ENCODE measurements around the gene ASIC4. TPM values are rescaled to one million over a fixed set of nuclear protein-coding genes. Genes with fewer than 3 reads are reported as not detected.
A peak's percentile ranks its signal among the peaks of the same experiment; 100 is the strongest.

Gene ASIC4
- total and polyA plus RNA-seq, 2 of the 13 experiments (the other 11 are each of a cell fraction or from before 2014, with no cell fraction given), result 0.03 TPM; not detected in 1

GRCh38 chr2:219552382-219553167 is 38.3 kb downstream of the ASIC4 start (continued):
- TF ChIP-seq ZMAT3 (CRISPR knock-in tag; conservative IDR thresholded peaks at IDR 0.05), result peak; percentile 78
- TF ChIP-seq DNMT3B (CRISPR knock-in tag; conservative IDR thresholded peaks at IDR 0.05), result no peak
- TF ChIP-seq ZNF770 (CRISPR knock-in tag; IDR thresholded peaks at IDR 0.05), result no peak
- TF ChIP-seq ZNF713 (CRISPR knock-in tag; IDR thresholded peaks at IDR 0.05), result peak; percentile 97
- TF ChIP-seq ZBTB43 (CRISPR knock-in tag; conservative IDR thresholded peaks at IDR 0.05), result no peak
- 0 out of 2 replicates have a peak, but pooled peaks have one; percentile 67 for TF ChIP-seq MYPOP (CRISPR knock-in tag; IDR thresholded peaks at IDR 0.05)
- TF ChIP-seq STAG1 (CRISPR knock-in tag; IDR thresholded peaks at IDR 0.05), result no peak
- TF ChIP-seq KDM4B (CRISPR knock-in tag; IDR thresholded peaks at IDR 0.05), result 0 out of 2 replicates have a peak, but pooled peaks have one; percentile 20
- TF ChIP-seq ZBTB10 (CRISPR knock-in tag; IDR thresholded peaks at IDR 0.05; ENCODE audit: borderline replicate concordance), result no peak
- no peak for TF ChIP-seq DPF2 (CRISPR knock-in tag; IDR thresholded peaks at IDR 0.05; ENCODE audit: borderline replicate concordance, low read depth)
- peak; percentile 21 for TF ChIP-seq SKI (IDR thresholded peaks at IDR 0.05; ENCODE audit: partially characterized antibody)
- TF ChIP-seq TFDP2 (CRISPR knock-in tag; IDR thresholded peaks at IDR 0.05), result peak; percentile 85
- TF ChIP-seq HOXA9 (CRISPR knock-in tag; IDR thresholded peaks at IDR 0.05; ENCODE audit: borderline replicate concordance), result no peak
- TF ChIP-seq TEF (CRISPR knock-in tag; IDR thresholded peaks at IDR 0.05), result no peak
- TF ChIP-seq TOPORS (CRISPR knock-in tag; IDR thresholded peaks at IDR 0.05), result peak; percentile 66
- no peak for TF ChIP-seq ZBTB1 (CRISPR knock-in tag; IDR thresholded peaks at IDR 0.05; ENCODE audit: borderline replicate concordance)
- peak; percentile 90 for TF ChIP-seq ZNF18 (CRISPR knock-in tag; IDR thresholded peaks at IDR 0.05; ENCODE audit: insufficient replicate concordance)

Measured in HepG2 (cell line).